ENCODE results near the gene ACYP2.

GRCh38 chr2:54088191-54088634, 27.2 kb upstream of the ACYP2 start:
- TF ChIP-seq CTCF (IDR thresholded peaks at IDR 0.05) (no peak), POLR2A (IDR thresholded peaks at IDR 0.05) (no peak)
